AG04450 (cell line): ENCODE results near the gene POFUT2. TPM values are rescaled to one million over a fixed set of nuclear protein-coding genes. Genes with fewer than 3 reads are reported as not detected.

Experiments used
- CTCF ChIA-PET: fragments of 300-600, 350-600 bp; formaldehyde crosslinking; extraction: SDS; loops from one replicate; lab custom pipeline; 2022; ENCODE audit warnings: antibody characterized with exemption, inconsistent platforms; lab: Charles Lee
- POLR2A ChIA-PET: fragments of 350-600 bp; formaldehyde crosslinking; extraction: SDS; loops from one replicate; lab custom pipeline; 2021; ENCODE audit warnings: antibody characterized with exemption, inconsistent platforms; lab: Yijun Ruan, JAX
- DNase-seq: peaks from one replicate; pipeline ENCODE4 v3.0.0-alpha.2; 2011; ENCODE audit warnings: low read depth, low spot score
- H3K27ac ChIP-seq: one replicate; pipeline ENCODE4 v1.5.1; 2012; ENCODE audit warnings: low read depth, low read length, control low read depth
- H3K27me3 ChIP-seq: one replicate; pipeline ENCODE4 v1.6.0; 2012; ENCODE audit warnings: low read length; ENCODE audit not compliant: control insufficient read depth, insufficient read depth
- H3K4me3 ChIP-seq: 2 replicates; pipeline ENCODE4 v1.5.1; 2011; ENCODE audit warnings: mild to moderate bottlenecking, low read depth, low read length, control low read depth
- H3K9me3 ChIP-seq: 2 replicates; pipeline ENCODE4 v1.5.1; 2012; ENCODE audit warnings: low read length; ENCODE audit not compliant: control insufficient read depth, insufficient read depth
- CTCF ChIP-seq: IDR thresholded peaks from 2 replicates; pipeline ENCODE4 v1.5.1; 2011; ENCODE audit warnings: low read depth, low read length, control low read depth, inconsistent platforms
- polyA plus RNA-seq: library from polyadenylated mRNA; depleted of rRNA; stranded (reverse); fragments of >200 nt; gene quantifications from 2 replicates; pipeline ENCODE4 v1.2.3, GENCODE V29; 2011

The POFUT2 gene
- polyA plus RNA-seq, 1 experiment = 35.5 TPM

DNA sequence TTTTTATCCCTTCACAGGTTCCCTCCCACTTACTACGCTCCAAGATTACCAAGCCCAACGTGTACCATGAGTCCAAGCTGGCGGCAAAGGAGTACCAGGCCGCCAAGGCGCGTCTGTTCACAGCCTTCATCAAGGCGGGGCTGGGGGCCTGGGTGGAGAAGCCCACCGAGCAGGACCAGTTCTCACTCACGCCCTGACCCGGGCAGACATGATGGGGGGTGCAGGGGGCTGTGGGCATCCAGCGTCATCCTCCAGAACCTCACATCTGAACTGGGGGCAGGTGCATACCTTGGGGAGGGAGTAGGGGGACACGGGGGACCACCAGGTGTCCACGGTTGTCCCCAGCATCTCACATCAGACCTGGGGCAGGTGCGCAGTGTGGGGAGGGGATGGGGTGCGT is 65.7 kb downstream of the POFUT2 start:
- no peak overlapping the region for H3K4me3 ChIP-seq
- H3K9me3 ChIP-seq = no peaks in the 10 kb centered on the region; the same call in 1 of the 2 replicates
- no peak for TF ChIP-seq CTCF
- no peak overlapping the region for H3K27ac ChIP-seq
- POLR2A ChIA-PET = no interaction called here
- CTCF ChIA-PET = no interaction called here
- H3K27me3 ChIP-seq = no peaks in the 10 kb centered on the region
- no peak for DNase-seq

DNA sequence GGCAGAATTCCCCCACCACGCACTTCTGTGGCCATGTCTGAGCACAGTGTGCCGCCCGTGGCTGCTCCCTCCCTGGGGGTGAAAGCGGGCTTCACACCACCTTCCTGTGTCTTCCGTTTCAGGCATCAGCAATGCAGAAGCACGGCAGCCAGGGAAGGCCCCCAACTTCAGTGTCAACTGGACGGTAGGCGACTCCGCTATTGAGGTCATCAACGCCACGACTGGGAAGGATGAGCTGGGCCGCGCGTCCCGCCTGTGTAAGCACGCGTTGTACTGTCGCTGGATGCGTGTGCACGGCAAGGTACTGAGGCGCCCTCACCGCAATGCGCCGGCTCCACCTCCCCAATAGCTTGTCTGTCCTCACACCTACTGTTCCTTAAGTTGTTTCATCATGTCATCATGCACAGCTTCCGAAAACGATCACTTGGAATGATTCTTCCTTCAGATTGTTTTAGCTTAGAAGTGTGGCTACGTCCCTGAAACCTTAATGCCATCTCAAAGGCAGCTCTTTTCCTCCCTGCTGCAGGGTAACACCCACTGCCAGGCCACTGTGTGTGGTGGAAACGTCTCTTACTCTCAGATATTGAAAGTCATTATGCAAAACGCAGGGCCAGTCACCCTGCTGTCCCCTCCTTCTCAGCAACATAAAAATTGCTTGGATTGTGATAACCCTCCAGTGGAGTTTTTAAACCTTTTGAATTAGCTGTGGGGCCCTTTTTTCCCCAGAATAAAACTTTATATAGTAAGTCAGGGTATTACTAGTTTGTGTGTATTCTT is 66.8 kb downstream of the POFUT2 start:
- POLR2A ChIA-PET = no interaction called here
- no peaks in the 10 kb centered on the region; the same call in 1 of the 2 replicates for H3K9me3 ChIP-seq
- H3K27me3 ChIP-seq = no peaks in the 10 kb centered on the region
- H3K4me3 ChIP-seq = no peak overlapping the region
- TF ChIP-seq CTCF = no peak
- CTCF ChIA-PET = no interaction called here
- DNase-seq = no peak
- no peak overlapping the region for H3K27ac ChIP-seq

DNA sequence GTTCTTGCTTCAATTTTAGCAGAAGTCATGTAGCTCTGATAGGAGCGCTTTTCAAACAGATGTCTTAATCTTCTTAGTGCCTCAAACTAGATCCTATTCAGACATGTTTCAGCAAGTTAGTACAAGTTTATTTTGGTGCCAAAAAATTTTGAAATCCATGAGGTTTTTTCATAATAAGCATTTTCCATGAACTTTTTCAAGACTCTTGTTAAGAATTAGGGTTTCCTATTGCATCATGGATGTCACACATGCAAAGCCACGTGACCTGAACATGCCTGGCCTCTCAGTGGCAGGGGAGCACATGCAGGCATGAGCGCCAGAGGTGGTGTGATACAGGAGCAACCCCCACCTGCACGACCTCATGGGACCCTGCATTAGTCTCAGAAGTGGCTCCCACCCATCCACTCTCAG is 67.6 kb downstream of the POFUT2 start:
- POLR2A ChIA-PET = no interaction called here
- no peak overlapping the region for H3K4me3 ChIP-seq
- no peak for DNase-seq
- CTCF ChIA-PET = interaction anchor here (0.6 to 0.7 kb wide), 2 partner anchors 49 to 92 kb away, joined by 3 read pairs; no protein-coding TSS in a partner anchor
- H3K9me3 ChIP-seq = no peaks in the 10 kb centered on the region; the same call in 1 of the 2 replicates
- no peak overlapping the region for H3K27ac ChIP-seq
- no peaks in the 10 kb centered on the region for H3K27me3 ChIP-seq
- TF ChIP-seq CTCF = no peak

GRCh38 chr21:45219517-45219916 is 68.2 kb downstream of the POFUT2 start:
- TF ChIP-seq CTCF = no peak
- no peaks in the 10 kb centered on the region; the same call in 1 of the 2 replicates for H3K9me3 ChIP-seq
- H3K27ac ChIP-seq = peak overlapping the region; percentile 21
- H3K27me3 ChIP-seq = no peaks in the 10 kb centered on the region
- DNase-seq = no peak
- ChIA-PET CTCF (interaction anchor here (1.2 kb wide), 1 partner anchor 79 kb away, joined by 4 read pairs; no protein-coding TSS in a partner anchor), POLR2A (no interaction called here)
- H3K4me3 ChIP-seq = no peak overlapping the region

- H3K27ac ChIP-seq = no peak overlapping the region
- H3K27me3 ChIP-seq = no peaks in the 10 kb centered on the region
- ChIA-PET POLR2A (no interaction called here), CTCF (no interaction called here)
- H3K9me3 ChIP-seq = no peaks in the 10 kb centered on the region; the same call in 1 of the 2 replicates
- H3K4me3 ChIP-seq = no peak overlapping the region
- no peak for TF ChIP-seq CTCF
- no peak for DNase-seq
These were observed 70.7 kb downstream of the POFUT2 start for GRCh38 chr21:45217010-45217409.
